ENCODE data around the gene PLCL2.
A peak's percentile ranks its signal among the peaks of the same experiment; 100 is the strongest.
"Not testable (repeated sequence)": the region's sequence is repeated elsewhere in the genome, so short reads cannot be mapped to it uniquely, and the experiment has no call there.

The PLCL2 gene

DNA sequence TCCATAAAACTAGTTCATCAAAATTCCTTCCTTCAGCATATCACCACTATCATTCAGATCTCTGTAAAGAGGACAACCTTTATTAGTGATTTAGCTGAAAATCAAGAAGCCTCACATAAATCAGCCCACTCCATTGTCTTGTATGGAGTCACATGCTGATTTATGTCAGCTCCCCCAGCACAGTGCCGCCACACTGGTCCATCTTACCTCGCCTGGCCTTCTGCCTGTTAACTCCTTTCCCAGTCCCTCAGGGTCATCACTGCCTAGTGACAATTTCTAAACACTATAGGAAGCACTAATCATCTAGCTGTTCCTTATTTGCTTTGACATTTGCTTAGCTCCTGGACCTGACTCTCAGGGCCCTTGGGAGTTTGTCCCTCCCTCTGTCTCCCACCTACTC lies 75.4 kb downstream of the PLCL2 start:
- H3K4me3 ChIP-seq (ENCODE audit: low read length): no peak overlapping the region
- TF ChIP-seq CTCF (conservative IDR thresholded peaks at IDR 0.05; ENCODE audit: low read length): no peak
- DNase-seq (ENCODE audit: low read depth): no peak

- no peak for DNase-seq (ENCODE audit: low read depth)
- TF ChIP-seq CTCF (conservative IDR thresholded peaks at IDR 0.05; ENCODE audit: low read length): no peak
- H3K4me3 ChIP-seq (ENCODE audit: low read length): no peak overlapping the region
Measured at GRCh38 chr3:16961621-16962205, 77.0 kb downstream of the PLCL2 start.

- no peak overlapping the region for H3K4me3 ChIP-seq (ENCODE audit: low read length)
- no peak for DNase-seq (ENCODE audit: low read depth)
- TF ChIP-seq CTCF (conservative IDR thresholded peaks at IDR 0.05; ENCODE audit: low read length): no peak
Measured at GRCh38 chr3:16975083-16975482, 90.3 kb downstream of the PLCL2 start.

- no peak for TF ChIP-seq CTCF (conservative IDR thresholded peaks at IDR 0.05; ENCODE audit: low read length)
- H3K4me3 ChIP-seq (ENCODE audit: low read length): no peak overlapping the region
- DNase-seq (ENCODE audit: low read depth): peak; percentile 11
Measured at GRCh38 chr3:16978234-16978920, 93.6 kb downstream of the PLCL2 start.

- TF ChIP-seq CTCF (conservative IDR thresholded peaks at IDR 0.05; ENCODE audit: low read length): no peak
- H3K4me3 ChIP-seq (ENCODE audit: low read length): no peak overlapping the region
- no peak for DNase-seq (ENCODE audit: low read depth)
Measured at GRCh38 chr3:16978921-16979271, 94.1 kb downstream of the PLCL2 start.

DNA sequence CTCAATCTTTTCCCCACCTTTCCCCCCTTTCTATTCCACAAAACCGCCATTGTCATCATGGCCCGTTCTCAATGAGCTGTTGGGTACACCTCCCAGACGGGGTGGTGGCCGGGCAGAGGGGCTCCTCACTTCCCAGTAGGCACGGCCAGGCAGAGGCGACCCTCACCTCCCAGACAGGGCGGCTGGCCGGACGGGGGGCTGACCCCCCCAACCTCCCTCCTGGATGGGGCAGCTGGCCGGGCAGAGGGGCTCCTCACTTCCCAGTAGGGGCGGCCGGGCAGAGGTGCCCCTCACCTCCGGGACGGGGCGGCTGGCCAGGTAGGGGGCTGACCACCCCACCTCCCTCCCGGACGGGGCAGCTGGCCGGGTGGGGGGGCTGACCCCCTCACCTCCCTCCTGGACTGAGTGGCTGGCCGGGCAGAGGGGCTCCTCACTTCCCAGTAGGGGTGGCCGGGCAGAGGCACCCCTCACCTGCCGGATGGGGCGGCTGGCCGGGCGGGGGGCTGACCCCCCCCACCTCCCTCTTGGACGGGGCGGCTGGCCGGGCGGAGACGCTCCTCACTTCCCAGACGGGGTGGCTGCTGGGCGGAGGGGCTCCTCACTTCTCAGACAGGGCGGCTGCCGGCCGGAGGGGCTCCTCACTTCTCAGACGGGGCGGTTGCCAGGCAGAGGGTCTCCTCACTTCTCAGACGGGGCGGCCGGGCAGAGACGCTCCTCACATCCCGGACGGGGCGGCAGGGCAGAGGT lies 95.2 kb downstream of the PLCL2 start:
- not testable (repeated sequence) for DNase-seq (ENCODE audit: low read depth); H3K4me3 ChIP-seq (ENCODE audit: low read length)

DNA sequence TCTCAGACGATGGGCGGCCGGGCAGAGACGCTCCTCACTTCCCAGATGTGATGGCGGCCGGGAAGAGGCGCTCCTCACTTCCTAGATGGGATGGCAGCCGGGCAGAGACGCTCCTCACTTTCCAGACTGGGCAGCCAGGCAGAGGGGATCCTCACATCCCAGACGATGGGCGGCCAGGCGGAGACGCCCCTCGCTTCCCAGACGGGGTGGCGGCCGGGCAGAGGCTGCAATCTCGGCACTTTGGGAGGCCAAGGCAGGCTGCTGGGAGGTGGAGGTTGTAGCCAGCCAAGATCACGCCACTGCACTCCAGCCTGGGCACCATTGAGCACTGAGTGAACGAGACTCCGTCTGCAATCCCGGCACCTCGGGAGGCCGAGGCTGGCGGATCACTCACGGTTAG lies 95.8 kb downstream of the PLCL2 start:
- not testable (repeated sequence) for DNase-seq (ENCODE audit: low read depth)

GRCh38 chr3:16982460-16982859 lies 97.7 kb downstream of the PLCL2 start:
- H3K4me3 ChIP-seq (ENCODE audit: low read length): no peak overlapping the region

More for the DNA sequence above, 95.8 kb downstream of the PLCL2 start:
- H3K4me3 ChIP-seq (ENCODE audit: low read length): not testable (repeated sequence)

More at GRCh38 chr3:16982460-16982859, 97.7 kb downstream of the PLCL2 start:
- DNase-seq (ENCODE audit: low read depth): no peak
- no peak for TF ChIP-seq CTCF (conservative IDR thresholded peaks at IDR 0.05; ENCODE audit: low read length)

Data from AG10803 (cell line).